Skeletal muscle satellite cell (primary cell): ENCODE measurements around the gene MPDZ.
"Not testable (repeated sequence)": the region's sequence is repeated elsewhere in the genome, so short reads cannot be mapped to it uniquely, and the experiment has no call there.

Source experiments
- H3K27me3 ChIP-seq: 2 replicates; pipeline ENCODE4 v1.7.0; 2013; ENCODE audit warnings: low read length; ENCODE audit not compliant: control insufficient read depth, insufficient read depth
- H3K36me3 ChIP-seq: 2 replicates; pipeline ENCODE4 v1.7.0; 2013; ENCODE audit warnings: mild to moderate bottlenecking, control low read depth, low read length; ENCODE audit not compliant: insufficient read depth
- H3K4me1 ChIP-seq: 2 replicates; pipeline ENCODE4 v1.7.0; 2013; ENCODE audit warnings: low read length; ENCODE audit not compliant: control insufficient read depth, insufficient read depth
- H3K4me2 ChIP-seq: 2 replicates; pipeline ENCODE4 v1.7.0; 2013; ENCODE audit warnings: mild to moderate bottlenecking, low read length
- H3K4me3 ChIP-seq: 2 replicates; pipeline ENCODE4 v1.7.0; 2013; ENCODE audit warnings: low read length
- H3K9ac ChIP-seq: 2 replicates; pipeline ENCODE4 v1.7.0; 2013; ENCODE audit warnings: mild to moderate bottlenecking, low read depth, low read length, moderate library complexity
- H3K9me3 ChIP-seq: replicated peaks from 2 replicates; pipeline ENCODE4 v1.7.0; 2013; ENCODE audit warnings: mild to moderate bottlenecking, control low read depth, low read length

Gene MPDZ

DNA sequence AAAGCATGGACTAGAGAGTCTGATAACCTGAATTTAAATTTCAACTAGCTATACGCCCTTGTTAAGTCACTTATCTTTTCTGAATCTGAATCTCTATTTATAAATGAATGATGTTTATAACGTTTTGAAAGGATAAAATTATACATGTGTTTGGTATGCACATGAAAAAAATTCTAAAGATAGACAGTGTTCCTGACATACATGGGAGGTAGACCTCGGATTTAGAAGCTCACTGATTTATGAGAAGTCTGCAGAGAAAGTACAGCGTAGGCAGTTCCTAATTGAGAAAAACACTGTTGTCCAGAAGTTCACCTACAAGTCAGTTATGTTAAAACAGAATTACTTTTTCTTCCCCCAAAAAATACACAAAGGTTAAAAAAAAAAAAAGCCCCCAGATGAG, 26.6 kb downstream of the MPDZ start:
- no peak overlapping the region for H3K4me2 ChIP-seq
- H3K9me3 ChIP-seq: no peaks in the 10 kb centered on the region
- H3K4me3 ChIP-seq: no peak overlapping the region
- no peak overlapping the region for H3K9ac ChIP-seq
- peaks cover 3% of the 10 kb centered on the region for H3K36me3 ChIP-seq
- H3K4me1 ChIP-seq: no peaks in the 10 kb centered on the region
- no peaks in the 10 kb centered on the region for H3K27me3 ChIP-seq

DNA sequence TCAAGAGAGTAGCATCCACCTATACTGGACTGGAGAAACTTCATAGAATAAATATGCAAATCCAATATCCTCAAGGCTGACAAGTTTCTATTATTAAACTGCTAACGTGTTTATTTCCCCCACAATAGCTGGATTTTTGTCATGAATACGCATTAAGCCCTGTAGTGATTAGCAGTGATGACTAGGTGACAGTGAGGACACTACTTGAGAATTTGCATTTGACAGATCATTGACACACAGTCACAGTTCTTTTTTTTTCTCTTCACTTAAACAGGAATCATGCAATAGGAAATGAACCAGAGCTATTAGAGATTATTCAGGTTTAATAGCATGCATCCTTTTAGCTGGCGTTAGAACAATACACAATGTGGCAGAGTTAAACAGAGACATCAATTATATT, 35.3 kb downstream of the MPDZ start:
- Histone ChIP-seq H3K9me3 (no peaks in the 10 kb centered on the region), H3K9ac (no peak overlapping the region), H3K4me1 (no peaks in the 10 kb centered on the region), H3K4me3 (no peak overlapping the region), H3K27me3 (no peaks in the 10 kb centered on the region), H3K4me2 (no peak overlapping the region), H3K36me3 (peaks cover 6% of the 10 kb centered on the region)

DNA sequence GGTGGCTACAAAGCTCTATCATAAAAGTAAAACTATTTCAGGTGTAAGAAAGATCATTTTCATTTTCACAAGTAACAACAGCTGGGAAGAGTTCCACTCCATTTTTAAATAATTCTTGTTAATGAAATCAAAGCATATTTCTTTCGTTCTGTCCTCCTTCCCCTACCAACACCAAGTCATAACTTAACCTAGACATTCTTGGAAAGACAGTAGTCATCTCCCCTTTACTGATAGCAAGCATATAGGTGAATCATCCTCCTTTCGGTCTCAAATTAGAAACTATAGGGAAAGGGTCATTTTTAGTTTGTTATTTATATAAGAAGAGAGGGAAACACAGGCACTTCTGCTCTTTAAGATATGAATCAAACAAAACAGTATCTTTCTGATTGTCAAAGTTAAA, 38.2 kb downstream of the MPDZ start:
- Histone ChIP-seq H3K4me2 (no peak overlapping the region), H3K27me3 (no peaks in the 10 kb centered on the region), H3K4me3 (no peak overlapping the region), H3K36me3 (no peaks in the 10 kb centered on the region), H3K4me1 (no peaks in the 10 kb centered on the region), H3K9ac (no peak overlapping the region), H3K9me3 (no peaks in the 10 kb centered on the region)

DNA sequence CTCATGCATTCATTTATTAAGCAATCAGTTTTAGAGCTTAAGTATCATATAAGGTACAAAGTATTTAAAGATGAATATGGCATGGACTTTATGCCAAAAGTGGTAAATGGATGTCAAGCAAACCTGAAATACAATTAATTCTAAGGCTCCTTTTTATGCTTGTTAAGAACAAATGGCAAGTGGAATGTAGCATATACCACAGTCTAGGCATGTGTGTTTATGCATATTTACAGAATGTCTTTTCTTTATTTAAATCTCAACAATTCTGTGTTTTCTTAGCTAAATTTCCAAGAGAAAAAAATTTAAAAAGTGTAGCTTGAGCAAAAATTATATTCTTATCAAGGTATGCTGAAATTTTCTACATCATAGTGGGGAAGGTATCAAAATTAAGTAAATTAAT, 39.8 kb downstream of the MPDZ start:
- no peaks in the 10 kb centered on the region for H3K27me3 ChIP-seq
- no peaks in the 10 kb centered on the region for H3K9me3 ChIP-seq
- no peaks in the 10 kb centered on the region for H3K36me3 ChIP-seq
- no peak overlapping the region for H3K4me2 ChIP-seq
- no peaks in the 10 kb centered on the region for H3K4me1 ChIP-seq
- no peak overlapping the region for H3K9ac ChIP-seq
- H3K4me3 ChIP-seq: no peak overlapping the region

DNA sequence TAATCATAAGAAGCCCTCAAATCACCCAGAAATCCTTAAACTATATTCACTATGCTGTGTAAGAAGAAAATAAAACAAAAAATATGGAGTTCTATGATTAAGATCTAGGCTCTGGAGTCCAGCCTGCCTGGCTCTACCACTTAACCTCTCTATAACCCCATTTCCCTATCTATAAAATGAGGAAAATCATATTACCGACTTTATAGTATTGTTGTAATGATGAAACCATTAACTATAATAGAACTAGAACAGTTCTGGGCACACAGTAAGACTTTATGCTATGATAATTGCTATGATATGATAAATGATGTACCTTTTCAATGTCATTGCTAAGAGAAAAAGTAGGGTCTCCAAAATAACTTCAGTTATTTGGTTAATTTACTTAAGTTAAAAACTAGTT, 40.3 kb downstream of the MPDZ start:
- Histone ChIP-seq H3K36me3 (no peaks in the 10 kb centered on the region), H3K4me2 (no peak overlapping the region), H3K9ac (no peak overlapping the region), H3K4me1 (no peaks in the 10 kb centered on the region), H3K9me3 (no peaks in the 10 kb centered on the region), H3K4me3 (no peak overlapping the region), H3K27me3 (no peaks in the 10 kb centered on the region)

DNA sequence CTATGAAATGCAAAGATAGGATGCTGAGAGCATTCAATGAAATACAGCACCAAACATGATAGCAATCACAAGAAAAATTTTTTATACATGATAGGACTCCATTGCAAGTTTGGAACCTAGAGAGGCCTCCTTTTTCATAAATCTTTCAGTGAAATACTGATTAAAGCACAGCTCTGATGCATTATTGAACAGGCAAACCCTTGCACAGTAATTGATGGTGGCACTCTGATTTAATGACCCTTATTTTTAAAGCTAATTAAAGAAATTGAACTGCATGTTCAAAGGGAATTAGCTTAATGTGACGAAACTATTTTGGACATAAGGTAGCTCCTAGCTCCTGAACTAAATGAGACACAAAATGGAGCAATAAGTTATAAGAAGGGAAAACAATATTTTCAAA, 44.6 kb downstream of the MPDZ start:
- Histone ChIP-seq H3K36me3 (no peaks in the 10 kb centered on the region), H3K4me3 (no peak overlapping the region), H3K27me3 (no peaks in the 10 kb centered on the region), H3K9me3 (no peaks in the 10 kb centered on the region), H3K4me2 (no peak overlapping the region), H3K4me1 (no peaks in the 10 kb centered on the region), H3K9ac (no peak overlapping the region)

DNA sequence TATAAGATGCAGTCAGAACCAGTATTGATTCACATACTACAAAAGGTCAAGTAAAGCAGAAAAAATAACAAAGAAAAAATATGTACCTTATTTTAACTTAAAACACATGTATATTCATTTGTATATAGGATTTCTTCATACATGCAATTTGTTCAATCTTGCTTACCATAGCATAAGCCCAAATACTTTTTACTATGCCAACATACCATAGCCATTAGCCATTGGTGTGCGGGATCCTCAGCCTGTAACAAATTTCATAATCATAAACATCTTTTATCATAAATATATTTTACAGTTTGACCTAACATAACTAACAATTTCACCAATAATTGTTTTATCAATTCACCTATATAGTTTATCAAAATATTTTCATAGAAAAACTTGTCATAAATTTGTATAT, 51.1 kb downstream of the MPDZ start:
- Histone ChIP-seq H3K4me2 (no peak overlapping the region), H3K36me3 (peaks cover 6% of the 10 kb centered on the region), H3K9me3 (no peaks in the 10 kb centered on the region), H3K4me1 (no peaks in the 10 kb centered on the region), H3K4me3 (no peak overlapping the region), H3K27me3 (no peaks in the 10 kb centered on the region), H3K9ac (no peak overlapping the region)

DNA sequence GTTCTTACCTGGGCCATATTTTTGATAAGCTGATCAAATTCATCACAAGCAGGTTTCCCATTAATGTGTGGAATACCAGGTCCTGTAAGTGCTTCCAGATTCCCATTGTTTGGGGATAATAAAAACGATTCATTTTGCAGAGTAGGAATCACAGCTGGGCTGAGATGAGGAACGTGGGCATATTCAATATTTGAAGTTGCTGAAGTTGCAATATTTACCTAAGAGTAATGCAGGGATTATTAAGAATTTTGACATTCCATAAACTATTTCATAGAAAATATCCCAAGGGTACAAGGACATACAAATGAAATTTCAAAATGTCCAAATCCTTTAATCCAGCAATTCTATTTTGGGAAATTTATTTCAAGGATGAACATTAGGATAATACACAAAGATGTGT, 55.1 kb downstream of the MPDZ start:
- Histone ChIP-seq H3K9ac (no peak overlapping the region), H3K4me1 (no peaks in the 10 kb centered on the region), H3K4me2 (no peak overlapping the region), H3K4me3 (no peak overlapping the region), H3K36me3 (peaks cover 14% of the 10 kb centered on the region), H3K27me3 (no peaks in the 10 kb centered on the region), H3K9me3 (no peaks in the 10 kb centered on the region)

DNA sequence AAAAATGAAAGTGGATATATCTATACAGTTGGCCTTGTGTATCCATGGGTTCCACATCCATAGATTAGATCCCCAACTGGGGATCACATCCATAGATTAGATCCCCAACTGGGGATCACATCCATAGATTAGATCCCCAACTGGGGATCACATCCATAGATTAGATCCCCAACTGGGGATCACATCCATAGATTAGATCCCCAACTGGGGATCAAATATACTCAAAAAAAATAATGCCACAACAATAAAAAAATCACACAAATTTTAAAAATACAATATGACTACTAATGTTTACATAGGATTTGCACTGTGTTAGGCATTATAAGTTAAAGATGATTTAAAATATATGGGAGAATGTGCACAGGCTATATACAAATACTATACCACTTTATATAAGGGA, 56.8 kb downstream of the MPDZ start:
- H3K36me3 ChIP-seq: peaks cover 14% of the 10 kb centered on the region
- H3K9me3 ChIP-seq, H3K4me1 ChIP-seq, H3K27me3 ChIP-seq, H3K4me2 ChIP-seq, H3K4me3 ChIP-seq, H3K9ac ChIP-seq: not testable (repeated sequence)

DNA sequence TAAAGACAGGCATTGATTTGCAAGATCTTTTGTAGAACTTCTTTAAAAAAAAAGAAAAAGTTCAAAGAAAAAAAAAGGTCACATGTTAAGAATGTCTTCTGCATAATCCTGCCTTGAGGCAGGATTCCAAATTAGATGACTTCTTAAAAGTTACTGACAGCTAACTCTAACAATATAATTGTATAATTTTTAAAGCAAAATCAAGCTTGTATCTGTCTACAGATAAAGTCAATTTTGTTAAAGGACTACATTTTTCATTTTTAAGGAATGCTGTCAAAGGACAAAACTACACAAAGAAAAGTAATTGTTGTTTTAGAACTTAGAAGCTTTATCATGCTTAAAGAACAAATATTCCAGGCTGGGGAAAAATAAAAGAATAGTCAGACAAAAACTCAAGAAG, 57.8 kb downstream of the MPDZ start:
- Histone ChIP-seq H3K9me3 (no peaks in the 10 kb centered on the region), H3K4me3 (no peak overlapping the region), H3K4me2 (no peak overlapping the region), H3K27me3 (no peaks in the 10 kb centered on the region), H3K9ac (no peak overlapping the region), H3K36me3 (peaks cover 14% of the 10 kb centered on the region), H3K4me1 (no peaks in the 10 kb centered on the region)

DNA sequence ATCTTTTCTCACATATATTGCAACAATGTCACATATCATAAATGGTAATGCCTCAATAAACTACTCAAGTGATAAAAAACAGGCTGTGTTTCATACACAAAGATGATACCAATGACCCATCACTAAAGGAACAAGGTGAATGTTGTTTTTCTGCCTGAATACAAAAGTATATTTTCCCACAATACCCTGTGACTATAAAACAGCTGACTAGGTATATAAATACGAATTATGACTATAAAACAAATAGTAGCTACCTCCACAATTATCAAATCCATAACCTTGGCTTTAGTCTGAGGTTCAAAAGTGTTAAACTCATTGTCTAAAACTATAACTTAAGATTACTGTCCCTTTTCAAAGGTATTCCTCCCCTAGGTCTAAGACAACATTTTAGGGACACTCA, 58.7 kb downstream of the MPDZ start:
- Histone ChIP-seq H3K27me3 (no peaks in the 10 kb centered on the region), H3K36me3 (peaks cover 14% of the 10 kb centered on the region), H3K4me3 (no peak overlapping the region), H3K4me2 (no peak overlapping the region), H3K9me3 (no peaks in the 10 kb centered on the region), H3K4me1 (no peaks in the 10 kb centered on the region), H3K9ac (no peak overlapping the region)

DNA sequence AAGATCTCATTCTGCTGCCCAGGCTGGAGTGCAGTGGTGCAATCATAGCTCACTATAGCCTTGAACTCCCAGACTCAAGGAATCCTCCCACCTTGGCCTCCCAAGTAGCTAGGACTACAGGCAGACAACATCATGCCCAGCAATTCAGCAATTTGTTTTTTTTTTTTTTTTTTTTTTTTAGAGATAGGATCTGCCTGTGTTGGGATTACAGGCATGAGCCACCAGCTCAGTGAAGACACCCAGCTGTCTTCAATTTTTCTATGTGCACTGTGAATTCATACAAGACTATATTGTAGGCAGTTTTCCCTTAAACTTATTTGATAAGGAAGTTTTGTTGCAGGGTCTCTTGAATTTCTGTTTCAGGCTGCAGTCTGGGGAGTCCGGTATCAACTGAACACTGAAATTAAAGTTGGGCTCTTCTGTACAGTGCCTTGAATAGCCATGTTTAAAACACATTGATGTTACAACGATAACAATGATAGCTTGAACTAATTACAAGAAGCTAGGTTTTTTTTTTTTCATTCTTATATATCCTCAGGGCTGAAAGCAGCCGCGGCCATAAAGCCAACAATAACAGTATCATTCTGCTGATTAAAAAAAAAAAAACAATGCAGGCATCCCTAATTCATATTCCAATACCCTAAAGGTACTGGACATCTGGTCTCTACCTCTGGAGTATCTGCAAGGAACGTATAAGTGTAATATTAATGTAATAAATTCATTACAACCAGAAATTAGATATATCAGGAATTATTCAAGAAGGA, 63.5 kb downstream of the MPDZ start:
- no peaks in the 10 kb centered on the region for H3K36me3 ChIP-seq
- H3K27me3 ChIP-seq: no peaks in the 10 kb centered on the region
- no peaks in the 10 kb centered on the region for H3K4me1 ChIP-seq
- no peaks in the 10 kb centered on the region for H3K9me3 ChIP-seq
- no peak overlapping the region for H3K9ac ChIP-seq
- H3K4me3 ChIP-seq: no peak overlapping the region
- no peak overlapping the region for H3K4me2 ChIP-seq
